ENCODE data around the gene TSPY8. TPM values are rescaled to one million over a fixed set of nuclear protein-coding genes. Genes with fewer than 3 reads are reported as not detected.
"Not testable (repeated sequence)": the region's sequence is repeated elsewhere in the genome, so short reads cannot be mapped to it uniquely, and the experiment has no call there.

Gene TSPY8
- total and polyA plus RNA-seq, 2 of the 8 experiments (the other 6 are each of a cell fraction or from before 2014, with no cell fraction given) = not detected

GRCh38 chrY:9337164-9337563 lies 20.4 kb upstream of the TSPY8 start, which contains the start of gene TSPY4:
TSPY4 (plus strand) TSS chrY:9337464; CDS start chrY:9337510, 46 bp downstream.
- H3K36me3 ChIP-seq (ENCODE audit: control insufficient read depth in 2 of 4, insufficient read depth in 4 of 4, low read length in 3 of 4); H3K23ac ChIP-seq (ENCODE audit: insufficient read length); H2BK120ac ChIP-seq (replicated peaks; ENCODE audit: low read depth, low read length); H3K18ac ChIP-seq (ENCODE audit: extremely low read depth, low read length); H3K14ac ChIP-seq (ENCODE audit: insufficient read length); FAIRE-seq; H3K27me3 ChIP-seq (replicated peaks in 1 of 4; ENCODE audit: control insufficient read depth in 3 of 4, extremely low read depth in 1 of 4, insufficient read depth in 3 of 4, low read length in 3 of 4); DNase-seq (ENCODE audit: low read depth in 1 of 2, low spot score in 2 of 2); H4K91ac ChIP-seq (replicated peaks; ENCODE audit: insufficient read length, low read length); H2AK5ac ChIP-seq (ENCODE audit: low read depth, low read length); H2BK20ac ChIP-seq (ENCODE audit: low read length); H4K5ac ChIP-seq (ENCODE audit: insufficient read length, low read depth, low read length); H2BK5ac ChIP-seq (ENCODE audit: low read depth, low read length); H3K79me2 ChIP-seq (ENCODE audit: control insufficient read depth in 1 of 2, insufficient read depth in 2 of 2, low read length in 2 of 2); H4K20me1 ChIP-seq (replicated peaks in 1 of 2; ENCODE audit: control insufficient read depth in 1 of 2, insufficient read depth in 2 of 2, low read length in 2 of 2); H3K23me2 ChIP-seq (ENCODE audit: low read depth, low read length); CTCF ChIA-PET (ENCODE audit: partially characterized antibody); H3K79me1 ChIP-seq (ENCODE audit: low read depth, low read length); H3K56ac ChIP-seq (replicated peaks; ENCODE audit: insufficient read length, low read depth, low read length); H3K4me3 ChIP-seq (ENCODE audit: extremely low read depth in 1 of 4, insufficient read depth in 2 of 4, low read depth in 3 of 4, low read length in 4 of 4); H2AFZ ChIP-seq (ENCODE audit: low read length); H4K8ac ChIP-seq (ENCODE audit: extremely low read depth, insufficient read depth, low read length); H3K4me2 ChIP-seq (ENCODE audit: insufficient read depth in 1 of 2, low read depth in 2 of 2, low read length in 2 of 2); POLR2A ChIA-PET (ENCODE audit: partially characterized antibody); H3K4me1 ChIP-seq (replicated peaks in 1 of 4; ENCODE audit: control insufficient read depth in 3 of 4, insufficient read depth in 4 of 4, low read length in 3 of 4); H2BK12ac ChIP-seq (ENCODE audit: low read depth, low read length); H3K4ac ChIP-seq (replicated peaks; ENCODE audit: insufficient read length, low read depth, low read length); H3K9ac ChIP-seq (replicated peaks in 1 of 4; ENCODE audit: extremely low read depth in 1 of 4, low read depth in 3 of 4, low read length in 3 of 4); H2BK15ac ChIP-seq (ENCODE audit: low read length); H3K27ac ChIP-seq (ENCODE audit: low read depth, low read length): not testable (repeated sequence)
- WGBS, 2 experiments (ENCODE audit: extremely low coverage in 1 of 2, insufficient coverage in 1 of 2, insufficient read length in 1 of 2, insufficient replicate concordance in 2 of 2, low coverage in 1 of 2, low lambda C conversion rate in 2 of 2, missing lambda C conversion rate in 1 of 2) = no CpG with 5 or more reads among the region's 26 CpGs
- peaks cover 0 to 14% of the 10 kb centered on the region in 2 experiments; a peak in 2 of 4 replicates for H3K9me3 ChIP-seq (ENCODE audit: insufficient read depth in 2 of 2, low read depth in 1 of 2, low read length in 1 of 2)

GRCh38 chrY:9396527-9396926 lies 38.9 kb downstream of the TSPY8 start:
- POLR2A ChIA-PET (ENCODE audit: partially characterized antibody); FAIRE-seq: not testable (repeated sequence)

More at GRCh38 chrY:9396527-9396926, 38.9 kb downstream of the TSPY8 start:
- H2BK120ac ChIP-seq (replicated peaks; ENCODE audit: low read depth, low read length); H2AFZ ChIP-seq (ENCODE audit: low read length); H3K4me2 ChIP-seq (ENCODE audit: insufficient read depth in 1 of 2, low read depth in 2 of 2, low read length in 2 of 2); H4K20me1 ChIP-seq (replicated peaks in 1 of 2; ENCODE audit: control insufficient read depth in 1 of 2, insufficient read depth in 2 of 2, low read length in 2 of 2); H2BK5ac ChIP-seq (ENCODE audit: low read depth, low read length); H4K91ac ChIP-seq (replicated peaks; ENCODE audit: insufficient read length, low read length); H3K4ac ChIP-seq (replicated peaks; ENCODE audit: insufficient read length, low read depth, low read length); H3K56ac ChIP-seq (replicated peaks; ENCODE audit: insufficient read length, low read depth, low read length); H3K23me2 ChIP-seq (ENCODE audit: low read depth, low read length); H4K5ac ChIP-seq (ENCODE audit: insufficient read length, low read depth, low read length); H3K27me3 ChIP-seq (replicated peaks in 1 of 4; ENCODE audit: control insufficient read depth in 3 of 4, extremely low read depth in 1 of 4, insufficient read depth in 3 of 4, low read length in 3 of 4); H2BK20ac ChIP-seq (ENCODE audit: low read length); H2AK5ac ChIP-seq (ENCODE audit: low read depth, low read length); H3K18ac ChIP-seq (ENCODE audit: extremely low read depth, low read length); H3K4me1 ChIP-seq (replicated peaks in 1 of 4; ENCODE audit: control insufficient read depth in 3 of 4, insufficient read depth in 4 of 4, low read length in 3 of 4); H3K9me3 ChIP-seq (ENCODE audit: insufficient read depth in 2 of 2, low read depth in 1 of 2, low read length in 1 of 2); H3K14ac ChIP-seq (ENCODE audit: insufficient read length); H3K27ac ChIP-seq (ENCODE audit: low read depth, low read length); H4K8ac ChIP-seq (ENCODE audit: extremely low read depth, insufficient read depth, low read length); H3K79me1 ChIP-seq (ENCODE audit: low read depth, low read length); H3K4me3 ChIP-seq (ENCODE audit: extremely low read depth in 1 of 4, insufficient read depth in 2 of 4, low read depth in 3 of 4, low read length in 4 of 4); H3K79me2 ChIP-seq (ENCODE audit: control insufficient read depth in 1 of 2, insufficient read depth in 2 of 2, low read length in 2 of 2); H3K9ac ChIP-seq (replicated peaks in 1 of 4; ENCODE audit: extremely low read depth in 1 of 4, low read depth in 3 of 4, low read length in 3 of 4); H3K36me3 ChIP-seq (ENCODE audit: control insufficient read depth in 2 of 4, insufficient read depth in 4 of 4, low read length in 3 of 4); CTCF ChIA-PET (ENCODE audit: partially characterized antibody); H2BK12ac ChIP-seq (ENCODE audit: low read depth, low read length); H2BK15ac ChIP-seq (ENCODE audit: low read length); H3K23ac ChIP-seq (ENCODE audit: insufficient read length): not testable (repeated sequence)
- 97% methylated on average over 14 of the region's 26 CpGs; no CpG with 5 or more reads in 1 of the 2 experiments for WGBS, 2 experiments (ENCODE audit: extremely low coverage in 1 of 2, insufficient coverage in 1 of 2, insufficient read length in 1 of 2, insufficient replicate concordance in 2 of 2, low coverage in 1 of 2, low lambda C conversion rate in 2 of 2, missing lambda C conversion rate in 1 of 2)
- DNase-seq (ENCODE audit: low read depth in 1 of 2, low spot score in 2 of 2) = peak in 1 of 2 experiments; percentile 17

All from H1 (cell line).